Fibroblast of mammary gland (primary cell): ENCODE data around the gene RFX1.
"Not testable (repeated sequence)": the region's sequence is repeated elsewhere in the genome, so short reads cannot be mapped to it uniquely, and the experiment has no call there.

Experiments
- DNase-seq: peaks from one replicate; pipeline ENCODE4 v3.0.0-alpha.2; 2010; ENCODE audit warnings: low read depth
- H3K4me3 ChIP-seq: 2 replicates; pipeline ENCODE4 v1.5.1; 2011; ENCODE audit warnings: low read depth, mild to moderate bottlenecking, low read length, moderate library complexity; ENCODE audit not compliant: control insufficient read depth
- CTCF ChIP-seq: conservative IDR thresholded peaks from 2 replicates; pipeline ENCODE4 v1.5.1; 2011; ENCODE audit warnings: low read depth, low read length, inconsistent platforms; ENCODE audit not compliant: control insufficient read depth, insufficient read depth

Gene RFX1

GRCh38 chr19:14027856-14028450, 21.8 kb upstream of the RFX1 start, which contains the start of gene RLN3:
Gene RLN3 (plus strand): TSS chr19:14028148. CDS start chr19:14028205, 57 bp downstream.
- no peak within 1 kb of the TSS for H3K4me3 ChIP-seq
- no peak for TF ChIP-seq CTCF
- no peak for DNase-seq

GRCh38 chr19:14026652-14027192, 20.6 kb upstream of the RFX1 start:
- not testable (repeated sequence) for DNase-seq

GRCh38 chr19:14023404-14024235, 17.5 kb upstream of the RFX1 start:
- H3K4me3 ChIP-seq = no peak overlapping the region
- DNase-seq = no peak
- no peak for TF ChIP-seq CTCF

More at GRCh38 chr19:14026652-14027192, 20.6 kb upstream of the RFX1 start:
- H3K4me3 ChIP-seq = not testable (repeated sequence)

- no peak overlapping the region for H3K4me3 ChIP-seq
- no peak for DNase-seq
- no peak for TF ChIP-seq CTCF
Observed at GRCh38 chr19:14022469-14022868, 16.3 kb upstream of the RFX1 start.

GRCh38 chr19:14021474-14021873, 15.4 kb upstream of the RFX1 start:
- no peak overlapping the region for H3K4me3 ChIP-seq
- TF ChIP-seq CTCF = no peak
- no peak for DNase-seq

- not testable (repeated sequence) for H3K4me3 ChIP-seq, DNase-seq
Observed at GRCh38 chr19:14019739-14020138, 13.6 kb upstream of the RFX1 start.

GRCh38 chr19:14019100-14019499, 13.0 kb upstream of the RFX1 start:
- no peak for TF ChIP-seq CTCF
- H3K4me3 ChIP-seq = no peak overlapping the region
- DNase-seq = no peak

GRCh38 chr19:14015524-14016035, 9.5 kb upstream of the RFX1 start:
- TF ChIP-seq CTCF = no peak
- H3K4me3 ChIP-seq = no peak overlapping the region
- no peak for DNase-seq
